ENCODE measurements around the gene KLF9. TPM values are rescaled to one million over a fixed set of nuclear protein-coding genes. Genes with fewer than 3 reads are reported as not detected.
A peak's percentile ranks its signal among the peaks of the same experiment; 100 is the strongest.
"Not testable (repeated sequence)": the region's sequence is repeated elsewhere in the genome, so short reads cannot be mapped to it uniquely, and the experiment has no call there.

KLF9 gene
- total RNA-seq, 4 donors from 2014 or later, result 40.6 to 124 (median 55.4) TPM

DNA sequence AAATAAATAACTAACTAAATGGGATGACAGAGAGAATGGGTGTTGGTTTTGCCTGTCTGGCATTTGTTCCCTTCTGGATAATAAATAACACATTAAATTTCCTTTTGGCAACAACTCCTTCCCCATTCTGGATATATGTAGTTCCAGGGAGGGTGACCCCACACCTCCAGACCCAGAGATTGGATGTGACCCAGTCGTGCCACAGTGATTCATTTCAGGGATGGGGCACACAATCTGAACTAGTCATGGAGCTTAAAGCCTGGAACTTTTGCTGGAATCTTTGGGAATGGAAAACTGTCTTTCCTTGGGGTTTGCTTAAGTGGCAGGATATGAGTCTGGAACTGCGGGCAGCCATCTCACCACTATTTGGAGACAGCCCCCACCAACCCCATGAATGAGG, 11.3 kb downstream of the KLF9 start:
- Histone ChIP-seq H3K4me1 (peaks cover 0 to 86% (median 16%) of the 10 kb centered on the region in 4 donors), H3K36me3 (no peaks in the 10 kb centered on the region), H3K27ac (peak overlapping the region in 3 of 4 donors; percentile 25 to 75 (median 69)), H3K4me3 (peak overlapping the region in 1 of 4 donors; percentile 3), H3K27me3 (no peaks in the 10 kb centered on the region), H3K9me3 (no peaks in the 10 kb centered on the region)
- DNase-seq, result no peak
- TF ChIP-seq CTCF (IDR thresholded peaks at IDR 0.05) (no peak), POLR2A (IDR thresholded peaks at IDR 0.05) (no peak)

- no peak overlapping the region for H3K27ac ChIP-seq
- H3K9me3 ChIP-seq, result no peaks in the 10 kb centered on the region
- peaks cover 0 to 86% (median 20%) of the 10 kb centered on the region in 4 donors for H3K4me1 ChIP-seq
- TF ChIP-seq CTCF (IDR thresholded peaks at IDR 0.05) (no peak), POLR2A (IDR thresholded peaks at IDR 0.05) (no peak)
- no peaks in the 10 kb centered on the region for H3K27me3 ChIP-seq
- no peak overlapping the region for H3K4me3 ChIP-seq
- no peak for DNase-seq
- H3K36me3 ChIP-seq, result no peaks in the 10 kb centered on the region
Measured at GRCh38 chr9:70402213-70402612, 12.2 kb downstream of the KLF9 start.

DNA sequence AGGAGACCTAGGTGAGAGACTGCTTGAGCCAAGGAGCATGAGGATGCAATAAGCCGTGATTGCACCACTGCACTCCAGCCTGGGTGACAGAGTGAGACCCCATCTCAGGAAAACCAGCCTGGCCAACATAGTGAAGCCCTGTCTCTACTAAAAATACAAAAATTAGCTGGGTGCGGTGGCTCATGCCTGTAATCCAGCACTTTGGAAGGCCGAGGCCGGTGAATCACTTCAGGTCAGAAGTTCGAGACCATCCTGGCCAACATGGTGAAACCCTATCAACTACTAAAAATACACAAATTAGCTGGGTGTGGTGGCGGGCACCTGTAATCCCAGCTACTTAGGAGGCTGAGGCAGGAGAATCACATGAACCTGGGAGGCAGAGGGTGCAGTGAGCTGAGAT, 13.2 kb downstream of the KLF9 start:
- peaks cover 0 to 77% (median 18%) of the 10 kb centered on the region in 4 donors for H3K4me1 ChIP-seq
- H3K27me3 ChIP-seq, result not testable (repeated sequence)

DNA sequence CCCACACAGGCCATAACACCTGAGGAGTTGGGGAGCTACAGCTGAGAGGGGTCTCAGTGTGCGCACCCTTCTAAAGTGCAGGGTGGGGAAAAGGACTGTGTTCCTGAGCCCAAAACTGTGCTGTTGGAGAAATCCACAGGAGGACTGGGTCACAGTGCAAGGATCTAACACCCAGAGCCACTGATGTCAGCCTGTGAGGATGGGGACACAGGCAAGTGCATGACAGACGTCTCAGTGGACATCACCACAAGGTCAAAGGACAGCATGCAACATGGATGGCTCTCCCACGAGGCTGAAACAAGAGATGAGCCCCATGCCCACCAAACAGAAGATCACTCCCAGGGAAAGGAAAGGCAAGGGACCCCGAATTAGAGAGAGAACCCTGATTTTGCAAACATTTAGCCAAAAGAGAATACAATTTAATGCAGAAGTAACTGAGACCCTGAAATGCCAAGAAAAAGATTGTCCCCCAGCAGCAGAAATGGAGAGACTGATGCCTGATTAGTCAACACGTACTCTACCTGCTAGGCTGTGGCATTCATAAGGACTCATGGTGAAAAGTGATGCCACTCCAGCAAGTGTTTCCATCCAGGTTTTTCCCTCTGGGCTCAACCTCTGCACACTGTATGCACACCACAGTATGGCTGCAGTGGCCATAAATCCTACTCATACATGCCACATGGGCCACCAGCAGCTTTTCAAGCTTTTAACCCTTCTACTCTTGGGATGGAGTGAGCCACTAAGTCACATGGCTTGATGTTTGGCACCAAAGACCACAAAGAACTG, 14.2 kb downstream of the KLF9 start:
- Histone ChIP-seq H3K27ac (peak overlapping the region in 2 of 4 donors; percentile 9 to 74), H3K4me1 (peaks cover 0 to 74% (median 13%) of the 10 kb centered on the region in 4 donors), H3K36me3 (no peaks in the 10 kb centered on the region), H3K4me3 (no peak overlapping the region), H3K9me3 (no peaks in the 10 kb centered on the region), H3K27me3 (no peaks in the 10 kb centered on the region)
- TF ChIP-seq POLR2A (IDR thresholded peaks at IDR 0.05), result no peak
- no peak for TF ChIP-seq CTCF (IDR thresholded peaks at IDR 0.05)
- DNase-seq, result no peak

More for the DNA sequence above, 13.2 kb downstream of the KLF9 start:
- H3K36me3 ChIP-seq, H3K9me3 ChIP-seq, H3K27ac ChIP-seq, DNase-seq, H3K4me3 ChIP-seq: not testable (repeated sequence)

DNA sequence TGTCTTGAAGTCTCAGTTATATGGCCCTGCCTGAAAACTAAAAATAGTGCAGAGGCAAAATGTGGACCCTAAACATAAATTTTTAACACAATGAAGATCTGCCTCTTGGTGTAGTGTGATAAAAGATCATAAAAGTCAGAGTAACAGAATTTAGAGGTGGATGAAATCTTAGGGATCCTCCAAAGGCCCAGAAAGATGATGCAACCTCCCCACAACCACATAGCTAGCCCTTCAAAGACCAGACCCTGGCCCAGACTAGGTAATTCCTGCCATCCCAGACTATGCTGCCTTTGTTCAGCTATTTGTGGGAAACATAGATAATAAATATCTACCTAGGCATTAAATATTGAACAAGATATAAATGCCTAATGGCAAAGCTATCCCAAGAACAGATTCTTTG, 15.3 kb downstream of the KLF9 start:
- peak overlapping the region in 3 of 4 donors; percentile 9 to 74 (median 61) for H3K27ac ChIP-seq

More for the DNA sequence above, 15.3 kb downstream of the KLF9 start:
- H3K27me3 ChIP-seq, result no peaks in the 10 kb centered on the region
- no peaks in the 10 kb centered on the region for H3K36me3 ChIP-seq
- H3K4me3 ChIP-seq, result no peak overlapping the region
- H3K4me1 ChIP-seq, result peaks cover 0 to 62% (median 13%) of the 10 kb centered on the region in 4 donors
- H3K9me3 ChIP-seq, result no peaks in the 10 kb centered on the region
- DNase-seq, result no peak
- no peak for TF ChIP-seq POLR2A (IDR thresholded peaks at IDR 0.05)
- no peak for TF ChIP-seq CTCF (IDR thresholded peaks at IDR 0.05)
